A673 (cell line): Measurements from ENCODE around the gene SEC63. TPM values are rescaled to one million over a fixed set of nuclear protein-coding genes. Genes with fewer than 3 reads are reported as not detected.
"Not testable (repeated sequence)": the region's sequence is repeated elsewhere in the genome, so short reads cannot be mapped to it uniquely, and the experiment has no call there.

ENCODE experiments used
- BruUV-seq: library from RNA; stranded (reverse); fragments of 400-500 nt; replicated peaks from 2 replicates; lab custom pipeline; 2021; lab: Mats Ljungman, UMichigan
- CTCF ChIA-PET: fragments of 300-600 bp; sonication (Branson Sonifier 250); formaldehyde crosslinking; loops from one replicate; lab custom pipeline; 2022; ENCODE audit warnings: antibody characterized with exemption; lab: Charles Lee
- POLR2A ChIA-PET: fragments of 300-600 bp; sonication (Branson Sonifier 250); formaldehyde crosslinking; loops from one replicate; lab custom pipeline; 2022; ENCODE audit warnings: antibody characterized with exemption; ENCODE audit not compliant: low non-redundant PET; lab: Charles Lee
- DNase-seq: peaks from one replicate; pipeline ENCODE4 v3.0.0-alpha.2; 2015; ENCODE audit warnings: low spot score
- H3K27ac ChIP-seq: fragments of 200-600 bp; sonication (generic); 2 replicates; pipeline ENCODE4 v1.5.1; 2016; ENCODE audit warnings: mixed run types, low read depth, mild to moderate bottlenecking, mixed read lengths, antibody characterized with exemption, low read length; ENCODE audit not compliant: poor library complexity, severe bottlenecking
- H3K27me3 ChIP-seq: fragments of 200-600 bp; sonication (generic); replicated peaks from 2 replicates; pipeline ENCODE4 v1.6.1; 2017; ENCODE audit warnings: mixed run types, low read depth, mild to moderate bottlenecking, mixed read lengths, antibody characterized with exemption, low read length; ENCODE audit not compliant: insufficient read depth, poor library complexity
- H3K36me3 ChIP-seq: fragments of 200-600 bp; sonication (generic); 2 replicates; pipeline ENCODE4 v1.6.1; 2016; ENCODE audit warnings: mixed run types, mild to moderate bottlenecking, mixed read lengths, antibody characterized with exemption, low read length; ENCODE audit not compliant: insufficient read depth, poor library complexity, severe bottlenecking
- H3K4me1 ChIP-seq: fragments of 200-600 bp; sonication (generic); 2 replicates; pipeline ENCODE4 v1.6.1; 2017; ENCODE audit warnings: mixed run types, mild to moderate bottlenecking, mixed read lengths, antibody characterized with exemption, low read length; ENCODE audit not compliant: insufficient read depth, poor library complexity, severe bottlenecking
- H3K4me3 ChIP-seq: fragments of 200-600 bp; sonication (generic); 2 replicates; pipeline ENCODE4 v1.5.1; 2016; ENCODE audit warnings: low read depth, mixed run types, mild to moderate bottlenecking, mixed read lengths, low read length; ENCODE audit not compliant: poor library complexity, severe bottlenecking
- H3K9me3 ChIP-seq: fragments of 200-600 bp; sonication (generic); 2 replicates; pipeline ENCODE4 v1.6.1; 2016; ENCODE audit warnings: mixed run types, low read depth, mild to moderate bottlenecking, mixed read lengths, antibody characterized with exemption, low read length; ENCODE audit not compliant: poor library complexity, severe bottlenecking
- CTCF ChIP-seq: fragments of 300-800, 200-600 bp; sonication (generic); conservative IDR thresholded peaks from 2 replicates; pipeline ENCODE4 v1.5.1; 2017; ENCODE audit warnings: low read depth, mild to moderate bottlenecking, antibody characterized with exemption, low read length, moderate library complexity, mixed read lengths
- EZH2 ChIP-seq: fragments of 200-600 bp; sonication (generic); IDR thresholded peaks from 2 replicates; pipeline ENCODE4 v1.6.1; 2017; ENCODE audit warnings: borderline replicate concordance, low read depth, mild to moderate bottlenecking, mixed read lengths, antibody characterized with exemption, low read length; ENCODE audit not compliant: poor library complexity, severe bottlenecking
- intact Hi-C: fragments of 100-400 bp; cut with micrococcal nuclease; formaldehyde crosslinking; loops from one replicate; pipeline ENCODE4 v1.10.0; 2022; ENCODE audit not compliant: unreplicated experiment
- total RNA-seq: library from RNA; stranded (reverse); gene quantifications from 2 replicates; pipeline ENCODE4 v1.2.3, GENCODE V29; 2021

Gene SEC63
- total RNA-seq, 1 experiment from 2014 or later = 159 TPM

DNA sequence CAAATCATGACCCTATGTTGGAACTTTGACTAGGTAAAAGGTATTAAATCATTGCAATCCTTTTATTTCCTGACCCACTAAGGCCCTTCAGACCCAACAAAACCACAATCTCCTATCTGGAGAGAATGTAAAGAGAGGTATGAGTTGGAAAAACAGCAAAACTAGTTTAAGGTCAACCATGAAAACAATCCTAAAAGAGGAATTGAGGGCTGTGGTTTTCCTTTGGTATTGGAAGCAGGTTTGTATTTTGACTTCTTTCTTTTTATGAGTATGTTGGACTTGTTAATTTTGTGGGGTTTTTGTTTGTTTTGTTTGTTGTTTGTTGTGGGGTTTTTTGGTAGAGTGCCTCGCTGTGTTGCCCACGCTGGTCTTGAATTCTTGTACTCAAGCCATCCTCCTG lies 4.7 kb upstream of the SEC63 start:
- intact Hi-C loops = no loop called here
- H3K9me3 ChIP-seq = no peaks in the 10 kb centered on the region
- no peak overlapping the region for H3K27ac ChIP-seq
- POLR2A ChIA-PET = no interaction called here
- no TSS peak for BruUV-seq
- no peaks in the 10 kb centered on the region for H3K4me1 ChIP-seq
- no peaks in the 10 kb centered on the region for H3K27me3 ChIP-seq
- H3K36me3 ChIP-seq = no peaks in the 10 kb centered on the region
- H3K4me3 ChIP-seq = no peak overlapping the region
- CTCF ChIA-PET = interaction anchor here (0.7 kb wide), 1 partner anchor 124 kb away, joined by 3 read pairs; no protein-coding TSS in a partner anchor
- no peak for TF ChIP-seq CTCF
- no peak for TF ChIP-seq EZH2
- DNase-seq = no peak

- CTCF ChIA-PET = no interaction called here
- no peaks in the 10 kb centered on the region for H3K27me3 ChIP-seq
- no peaks in the 10 kb centered on the region for H3K9me3 ChIP-seq
- no peak for TF ChIP-seq EZH2
- TF ChIP-seq CTCF = no peak
- peaks cover 10% of the 10 kb centered on the region for H3K36me3 ChIP-seq
- POLR2A ChIA-PET = no interaction called here
- H3K4me3 ChIP-seq = no peak overlapping the region
- DNase-seq = no peak
- peaks cover 10% of the 10 kb centered on the region for H3K4me1 ChIP-seq
- no peak overlapping the region for H3K27ac ChIP-seq
- intact Hi-C loops = no loop called here
- BruUV-seq = no TSS peak
These were observed 1.4 kb upstream of the SEC63 start for GRCh38 chr6:107959392-107959791.

DNA sequence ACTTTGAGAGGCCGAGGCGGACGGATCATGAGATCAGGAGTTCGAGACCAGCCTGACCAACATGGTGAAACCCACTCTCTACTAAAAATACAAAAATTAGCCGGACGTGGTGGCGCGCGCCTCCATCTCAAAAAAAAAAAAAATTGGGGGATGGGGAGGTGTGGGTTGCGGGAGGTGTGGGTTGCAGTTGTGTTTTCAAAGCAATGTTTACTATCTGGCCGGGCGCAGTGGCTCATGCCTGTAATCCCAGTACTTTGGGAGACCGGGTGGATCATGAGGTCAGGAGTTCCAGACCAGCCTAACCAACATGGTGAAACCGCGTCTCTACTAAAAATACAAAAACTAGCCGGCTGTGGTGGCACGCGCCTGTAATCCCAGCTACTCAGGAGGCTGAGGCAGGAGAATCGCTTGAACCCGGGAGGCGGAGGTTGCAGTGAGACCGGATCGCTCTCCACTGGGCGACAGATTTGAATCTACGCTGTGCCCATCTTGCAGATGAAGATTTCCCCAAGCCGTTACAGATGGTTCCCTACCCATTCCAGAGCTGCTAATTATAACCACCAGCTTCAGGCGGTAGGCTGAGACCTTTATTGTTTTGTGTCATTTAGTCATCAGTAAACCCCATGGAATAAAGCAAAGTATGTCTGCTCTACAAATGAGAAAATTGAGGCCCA lies 818 bp upstream of the SEC63 start:
- H3K27me3 ChIP-seq, H3K9me3 ChIP-seq, CTCF ChIA-PET, H3K27ac ChIP-seq, H3K4me1 ChIP-seq, POLR2A ChIA-PET, DNase-seq, intact Hi-C loops, H3K36me3 ChIP-seq: not testable (repeated sequence)
- H3K4me3 ChIP-seq = peak overlapping the region; percentile 83
- BruUV-seq = TSS peak; percentile 50
